ENCODE data around the gene MYLK.
A peak's percentile ranks its signal among the peaks of the same experiment; 100 is the strongest.

The MYLK gene

DNA sequence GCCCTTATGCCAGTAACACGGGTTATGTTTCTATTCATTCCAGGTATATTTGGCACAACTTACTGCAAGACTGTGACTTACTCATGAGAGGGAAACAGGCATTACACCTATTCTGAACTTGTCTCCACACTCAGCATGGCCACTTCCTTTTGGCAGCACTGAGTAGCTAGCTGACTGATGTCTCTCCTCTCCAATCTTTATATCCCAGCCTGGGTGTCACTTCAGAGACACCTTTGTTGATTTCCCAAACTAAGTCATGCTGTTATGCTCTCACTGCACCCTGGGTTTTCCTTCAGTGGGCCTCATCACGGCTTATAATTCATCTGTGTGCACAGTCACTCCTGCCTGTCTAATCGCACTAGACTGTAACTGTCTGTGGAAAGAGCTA is 114.8 kb downstream of the MYLK start:
- no peak for DNase-seq (ENCODE audit: low read depth)

DNA sequence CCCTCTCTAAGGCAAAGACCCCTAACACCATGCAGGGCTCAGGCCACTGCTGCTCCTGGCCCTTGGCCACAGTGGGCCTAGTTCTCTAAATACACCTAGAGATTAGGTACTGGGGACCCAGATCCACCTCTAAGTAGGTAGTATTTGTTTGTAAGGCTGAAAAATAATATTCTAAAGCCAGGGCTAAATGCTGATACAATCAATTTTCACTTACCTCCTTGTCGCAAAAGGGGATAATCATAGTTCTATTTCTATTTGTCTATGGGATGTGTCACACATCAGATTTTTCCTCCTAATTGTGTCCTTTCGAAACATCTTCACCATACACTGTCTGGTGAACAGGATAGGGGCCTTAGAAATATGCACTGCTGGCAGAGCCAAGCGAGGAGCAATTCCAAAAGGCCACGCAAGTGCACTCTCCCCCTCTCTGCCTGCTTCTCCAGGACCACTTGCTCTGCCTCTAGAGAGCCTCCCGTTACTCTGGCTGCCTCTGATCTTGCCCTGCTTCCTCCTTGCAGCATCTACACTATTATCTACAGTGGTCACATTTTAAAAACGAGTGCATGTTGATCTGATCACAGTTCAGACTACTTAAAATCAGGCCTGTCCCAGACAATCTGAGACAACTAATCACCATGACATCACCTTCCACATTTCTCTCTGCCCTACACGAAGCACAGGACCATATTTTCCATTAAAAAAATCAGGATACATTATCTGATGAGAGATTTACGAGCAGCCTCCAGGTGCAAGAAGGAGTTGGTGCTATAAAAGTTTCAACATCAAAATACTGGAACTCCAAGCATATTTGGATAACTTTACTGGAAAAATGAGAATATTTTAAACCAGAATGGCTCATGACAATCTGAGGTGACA is 115.4 kb downstream of the MYLK start:
- no peak for DNase-seq (ENCODE audit: low read depth)

DNA sequence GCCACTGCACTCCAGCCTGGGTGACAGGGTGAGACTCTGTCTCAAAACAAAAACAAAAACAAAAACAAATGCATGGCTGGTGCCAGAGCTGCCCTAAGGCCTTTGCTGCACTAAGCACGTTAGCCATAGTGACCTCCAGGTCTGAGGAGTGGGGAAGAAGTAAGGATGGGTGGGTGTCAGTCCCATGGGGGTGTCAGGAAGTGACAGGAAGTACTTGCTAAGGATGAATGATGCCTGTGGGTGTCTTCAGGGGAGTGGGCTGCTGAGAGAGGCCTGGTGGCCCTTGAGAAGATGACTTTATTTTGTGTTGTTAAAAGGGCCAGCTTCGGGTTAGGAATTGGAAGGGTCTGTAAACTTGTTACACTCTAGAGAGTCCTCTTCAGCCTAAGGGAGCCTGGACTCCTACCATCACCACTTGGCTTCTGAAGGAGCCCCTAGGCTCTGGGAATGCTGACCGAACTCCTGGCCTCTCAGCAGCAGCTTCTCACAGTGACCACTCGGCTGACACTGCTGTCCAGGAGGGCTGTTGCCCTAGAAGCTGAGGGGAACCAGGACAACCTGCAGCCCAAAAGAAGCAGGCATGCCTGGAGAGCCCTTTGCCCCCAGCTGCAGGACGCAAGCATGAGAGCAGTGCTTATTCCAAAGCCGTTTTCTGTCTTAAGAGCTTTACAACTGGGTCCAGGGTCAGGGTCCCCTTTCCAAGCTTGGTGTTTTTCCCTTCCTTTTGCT is 116.4 kb downstream of the MYLK start:
- no peak for DNase-seq (ENCODE audit: low read depth)

DNA sequence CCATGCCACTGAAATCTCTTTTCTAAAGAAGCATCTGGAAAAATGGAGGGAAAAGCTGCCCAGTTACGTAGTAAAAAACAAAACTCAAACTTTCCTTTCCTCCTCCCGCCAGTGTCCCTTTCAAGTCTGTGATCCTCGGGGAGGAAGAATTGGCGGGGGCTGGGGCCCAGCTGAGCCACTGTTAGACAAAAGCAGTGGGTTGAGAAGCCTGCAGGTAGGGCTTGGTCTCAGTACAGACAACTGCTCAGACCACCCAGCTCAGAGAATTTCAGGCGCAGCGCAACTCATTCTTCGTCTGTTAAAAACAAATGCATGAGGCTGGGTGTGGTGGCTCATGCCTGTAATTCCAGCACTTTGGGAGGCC is 117.1 kb downstream of the MYLK start:
- DNase-seq (ENCODE audit: low read depth): no peak

DNA sequence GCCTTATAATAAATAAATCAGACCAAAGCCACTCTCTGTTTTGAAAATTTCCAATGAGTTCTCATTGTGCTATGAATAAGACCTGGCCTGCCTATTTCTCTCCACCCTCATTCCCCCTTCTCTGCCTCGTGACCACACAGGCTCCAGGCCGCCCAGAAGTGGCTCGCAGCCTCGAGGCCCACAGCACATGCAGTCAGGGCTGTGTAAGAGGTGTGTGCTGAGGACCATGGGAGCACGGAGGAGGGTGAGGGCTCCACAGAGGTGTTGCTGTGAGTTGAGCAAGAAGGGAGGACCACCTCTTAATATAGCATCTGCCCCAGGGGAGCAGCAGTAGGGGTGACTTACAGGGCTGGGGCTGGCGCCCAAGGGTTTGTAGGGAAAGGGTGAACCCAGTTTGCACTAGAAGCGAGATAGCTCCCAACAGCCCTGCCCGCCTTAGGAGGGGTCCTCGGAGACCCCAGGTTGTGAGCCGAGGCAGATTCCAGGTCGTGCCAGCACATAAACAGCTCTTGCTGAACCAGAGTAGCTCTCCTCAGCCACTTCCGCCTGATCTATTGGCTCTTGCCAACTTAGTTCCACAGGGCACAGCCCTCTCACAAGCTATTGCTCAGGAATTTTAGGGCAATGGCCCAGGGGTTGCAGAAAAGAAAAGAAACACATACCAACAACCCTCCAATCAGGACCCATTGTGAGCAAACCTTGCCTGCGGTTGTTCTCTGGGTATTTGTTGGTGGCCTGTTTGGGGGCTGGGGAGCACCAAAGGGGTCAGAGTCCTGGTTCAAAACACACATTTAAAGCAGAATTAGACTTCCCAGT is 117.7 kb downstream of the MYLK start:
- DNase-seq (ENCODE audit: low read depth): no peak

DNA sequence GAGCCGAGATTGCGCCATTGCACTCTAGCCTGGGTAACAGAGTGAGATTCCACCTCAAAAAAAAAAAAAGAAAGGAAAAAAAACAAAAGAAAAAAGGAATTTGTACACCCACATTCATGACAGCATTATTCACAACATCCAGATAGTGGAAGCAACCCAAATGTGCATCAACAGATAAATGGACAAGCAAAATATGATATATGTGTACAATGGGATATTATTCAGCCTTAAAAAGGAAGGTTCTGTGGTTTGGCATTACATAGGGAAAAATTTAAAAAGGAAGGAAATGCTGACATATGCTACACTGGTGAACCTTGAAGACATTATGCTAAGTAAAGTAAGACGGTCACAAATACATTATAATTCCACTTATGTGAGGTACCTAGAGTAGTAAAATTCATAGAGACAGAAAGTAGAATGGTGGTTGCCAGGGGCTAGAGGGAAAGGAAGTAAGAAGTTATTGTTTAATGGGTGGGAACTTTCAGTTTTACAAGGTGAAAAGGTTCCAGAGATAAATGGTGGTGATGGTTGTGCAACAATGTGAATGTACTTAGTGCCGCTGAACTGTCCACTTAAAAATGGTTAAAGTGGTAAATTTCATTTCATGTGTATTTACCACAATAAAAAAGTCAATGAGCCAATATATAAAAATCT is 118.5 kb downstream of the MYLK start:
- no peak for DNase-seq (ENCODE audit: low read depth)

DNA sequence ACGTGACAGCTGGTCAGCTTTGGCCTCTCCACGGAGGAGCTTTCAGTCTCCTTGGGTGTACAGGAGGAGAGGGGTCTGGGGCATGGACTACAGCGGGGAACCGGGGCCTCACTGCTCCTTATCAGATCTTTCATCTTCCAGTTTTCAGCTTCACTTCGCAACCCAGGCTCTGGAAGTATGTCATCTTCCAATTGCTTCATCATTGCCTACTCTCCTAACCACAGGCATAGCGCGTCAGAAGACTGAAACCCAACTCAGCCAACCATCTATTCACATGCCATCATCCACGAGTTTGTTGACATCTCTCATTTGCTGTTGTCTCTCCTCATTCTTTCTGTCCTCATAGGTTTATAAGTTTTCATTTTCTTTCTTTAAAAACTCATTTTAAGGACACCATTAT is 119.5 kb downstream of the MYLK start:
- no peak for DNase-seq (ENCODE audit: low read depth)

DNA sequence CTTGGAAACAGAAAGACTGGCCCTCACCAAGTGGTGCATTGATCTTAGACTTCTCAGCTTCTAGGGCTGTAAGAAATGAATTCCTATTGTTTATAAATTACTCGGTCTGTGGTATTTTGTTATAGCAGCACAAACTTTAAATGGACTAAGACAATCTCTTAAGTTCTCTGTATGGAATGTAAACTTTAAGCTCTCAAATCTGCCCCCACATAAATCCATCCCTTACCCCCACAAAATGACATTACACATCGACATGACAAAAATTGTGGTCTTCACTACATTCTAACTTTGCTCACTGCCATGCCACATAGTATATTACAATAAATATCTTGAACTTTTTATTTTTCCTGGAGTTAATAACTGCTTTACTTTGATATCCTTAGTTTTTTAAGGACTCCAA is 121.3 kb downstream of the MYLK start:
- DNase-seq (ENCODE audit: low read depth): no peak

DNA sequence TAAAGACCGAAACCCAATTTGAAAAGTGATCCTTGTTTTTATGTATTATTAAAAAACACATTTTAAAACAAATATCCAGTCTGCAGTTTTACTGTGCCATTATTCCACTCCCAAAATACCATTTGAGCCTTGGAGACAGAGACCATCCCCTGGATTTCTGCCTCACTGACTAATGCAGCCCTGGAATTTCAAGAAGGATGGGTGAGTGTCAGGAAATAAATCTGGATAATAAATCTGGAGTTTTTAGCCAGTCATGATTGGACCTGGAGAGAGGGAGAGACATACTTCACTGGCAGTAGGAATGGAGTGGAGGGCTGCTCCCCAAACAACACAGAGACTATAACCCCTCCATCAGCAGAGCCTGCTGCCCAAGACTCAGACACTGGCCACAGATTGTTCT is 123.3 kb downstream of the MYLK start:
- DNase-seq (ENCODE audit: low read depth): no peak

DNA sequence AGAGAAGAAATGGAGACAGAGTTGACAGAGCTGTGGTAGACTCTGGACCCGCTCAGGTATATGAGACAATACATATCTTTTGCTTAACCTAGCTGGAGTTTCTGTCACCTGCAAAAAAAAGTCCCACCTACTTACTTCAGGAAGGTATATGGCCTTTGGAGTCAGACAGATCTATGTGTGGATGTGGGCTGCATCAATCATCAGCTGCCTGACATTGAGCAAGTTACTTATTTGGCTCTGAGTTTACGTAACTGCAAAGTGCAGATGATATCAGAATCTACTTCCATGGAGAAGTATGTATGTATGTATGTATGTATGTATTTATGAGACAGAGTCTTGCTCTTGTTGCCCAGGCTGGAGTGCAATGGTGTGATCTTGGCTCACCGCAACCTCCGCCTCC is 124.3 kb downstream of the MYLK start:
- no peak for DNase-seq (ENCODE audit: low read depth)

DNA sequence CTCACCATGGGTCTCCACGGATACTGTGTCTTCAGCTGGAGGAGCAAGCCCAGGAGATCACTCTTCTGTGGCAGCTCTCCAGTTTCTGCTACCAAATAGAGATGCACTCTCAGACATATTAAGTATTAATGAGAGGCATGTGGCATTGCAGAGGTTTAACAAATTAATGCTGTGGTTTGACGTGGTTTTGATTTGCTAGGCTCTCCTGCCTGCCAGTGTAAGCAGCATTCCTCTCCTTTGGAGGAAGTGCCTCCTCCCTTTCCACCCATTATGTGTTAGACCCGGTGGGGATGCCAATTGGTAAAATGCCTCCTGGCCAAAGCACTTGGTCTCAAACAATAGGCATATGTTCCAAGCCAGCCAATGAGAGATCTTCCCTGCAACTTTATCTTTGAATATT is 124.8 kb downstream of the MYLK start:
- no peak for DNase-seq (ENCODE audit: low read depth)

DNA sequence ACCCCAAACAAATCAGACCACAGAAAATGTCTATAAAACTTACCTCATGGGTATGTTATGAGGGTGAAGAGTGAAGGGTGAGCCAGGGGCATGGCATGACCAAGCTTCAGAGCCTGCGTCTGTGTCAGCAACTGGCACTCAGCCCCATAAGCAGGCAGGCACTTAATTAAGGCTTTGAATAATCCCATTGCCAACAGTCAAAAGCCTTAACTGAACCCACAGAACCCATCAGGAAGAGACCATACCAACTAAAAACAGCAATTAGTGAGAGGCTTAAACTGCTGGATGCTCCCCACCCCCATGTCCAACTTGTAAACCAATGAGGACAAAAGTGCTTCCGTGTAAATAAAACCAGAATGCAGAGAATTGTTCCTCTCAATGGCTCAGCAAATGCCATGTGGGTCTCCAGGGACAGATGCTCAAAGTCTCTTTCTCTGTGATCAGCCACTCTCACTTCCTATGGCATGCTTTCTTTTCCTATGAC is 126.0 kb downstream of the MYLK start:
- DNase-seq (ENCODE audit: low read depth): peak; percentile 65

DNA sequence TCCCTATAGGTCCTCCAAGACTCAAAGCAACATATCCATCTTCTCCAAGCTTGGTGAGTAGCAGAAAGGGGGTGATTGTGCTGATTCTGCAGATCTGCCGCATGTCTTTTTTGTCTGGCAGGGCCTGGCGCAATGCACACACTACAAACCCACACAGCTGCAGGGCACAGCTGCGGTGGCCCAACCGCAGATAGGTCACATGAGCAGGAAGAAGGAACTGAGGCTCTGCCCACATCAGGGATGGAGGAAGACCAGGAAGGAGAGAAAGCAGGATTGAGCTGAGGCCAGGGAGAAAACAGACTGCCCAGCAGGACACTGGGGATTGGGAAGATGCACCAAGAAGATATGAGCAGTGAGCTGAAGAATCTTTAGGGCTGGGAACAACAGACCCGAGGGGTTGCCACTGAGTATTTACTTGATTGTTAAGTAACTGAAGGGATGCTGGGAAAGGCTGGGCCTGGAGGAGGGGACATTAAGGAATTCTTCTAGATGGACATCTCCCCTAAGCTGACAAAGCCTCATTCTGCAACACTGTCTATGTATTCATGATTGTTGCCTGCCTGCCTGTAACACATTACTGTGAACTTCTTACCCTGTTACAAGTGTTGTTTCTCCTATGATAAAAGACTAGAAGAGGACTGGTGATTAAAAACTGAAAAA is 126.7 kb downstream of the MYLK start:
- DNase-seq (ENCODE audit: low read depth): no peak

DNA sequence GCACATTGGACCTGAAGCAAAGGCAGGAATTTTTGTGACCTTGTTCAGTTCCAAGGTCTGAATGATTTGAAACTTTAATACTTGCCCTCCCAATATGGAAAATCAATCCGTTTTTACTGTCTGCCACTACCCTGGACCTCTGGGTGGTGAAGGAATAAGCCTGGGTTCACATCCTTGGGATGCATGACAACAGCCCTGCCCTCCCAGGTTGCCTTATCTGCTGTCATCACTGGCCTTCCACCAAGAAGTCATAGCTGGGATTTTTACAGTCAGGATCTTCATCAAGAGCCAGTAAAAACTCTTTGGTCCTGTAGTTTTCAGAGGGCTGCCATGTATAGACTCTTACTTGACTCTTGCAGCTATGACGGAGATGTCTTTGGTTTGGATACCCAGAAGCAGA is 128.6 kb downstream of the MYLK start:
- no peak for DNase-seq (ENCODE audit: low read depth)

DNA sequence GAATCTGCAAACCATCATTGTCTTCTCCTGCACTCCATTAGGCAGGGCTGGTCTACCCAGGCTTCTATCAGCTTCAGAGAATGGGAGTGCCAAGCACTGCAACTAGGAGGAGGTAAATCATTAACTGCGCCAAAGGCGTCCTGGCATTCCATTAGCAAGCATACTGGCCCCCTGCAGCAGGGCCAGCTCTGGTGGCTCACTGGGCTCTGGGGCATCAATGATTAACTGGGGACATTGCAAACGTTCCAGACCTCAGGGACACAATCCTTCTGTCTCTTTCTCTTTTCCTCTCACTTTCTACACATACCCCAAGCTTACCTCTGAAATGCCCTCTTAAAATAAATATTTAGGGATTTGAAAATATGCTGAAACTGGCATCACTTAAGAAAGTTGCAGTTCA is 129.0 kb downstream of the MYLK start:
- no peak for DNase-seq (ENCODE audit: low read depth)

DNA sequence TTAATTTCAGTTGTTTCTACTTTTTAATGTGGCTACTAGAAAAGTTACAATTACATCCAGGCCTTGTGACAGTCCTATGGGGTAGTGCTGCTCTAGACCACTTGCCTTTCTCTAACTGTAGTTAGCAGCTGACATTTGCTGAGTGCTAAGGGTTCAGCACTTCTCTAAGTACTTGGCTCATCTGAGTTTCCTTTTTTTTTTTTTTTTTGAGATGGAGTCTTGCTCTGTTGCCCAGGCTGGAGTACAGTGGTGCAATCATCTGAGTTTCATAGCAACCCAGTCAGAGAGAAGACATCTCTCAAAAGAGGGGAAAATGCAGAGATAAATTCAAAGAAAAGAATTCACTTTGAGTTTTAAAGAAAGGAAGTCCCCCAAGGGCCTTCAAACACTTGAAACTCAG is 130.8 kb downstream of the MYLK start:
- no peak for DNase-seq (ENCODE audit: low read depth)

DNA sequence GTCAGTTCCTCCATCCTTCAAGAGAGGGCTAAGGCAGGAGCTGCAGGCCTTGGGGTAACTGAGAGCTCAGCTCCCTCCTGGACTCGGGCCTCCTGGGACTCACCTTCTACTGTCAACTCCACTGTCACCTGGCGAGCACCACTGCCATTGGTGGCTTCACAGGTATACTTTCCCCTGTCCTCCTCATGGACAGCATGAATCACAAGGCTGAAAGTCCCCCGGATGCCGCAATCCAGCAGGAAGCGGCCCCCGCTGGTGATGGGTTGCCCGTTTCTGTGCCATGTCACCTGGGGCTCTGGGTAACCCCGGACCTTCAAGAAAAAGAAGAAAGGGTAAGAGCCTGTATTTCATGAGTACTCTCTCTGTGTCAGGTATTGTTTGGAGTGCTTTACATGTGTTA is 131.9 kb downstream of the MYLK start:
- DNase-seq (ENCODE audit: low read depth): no peak

DNA sequence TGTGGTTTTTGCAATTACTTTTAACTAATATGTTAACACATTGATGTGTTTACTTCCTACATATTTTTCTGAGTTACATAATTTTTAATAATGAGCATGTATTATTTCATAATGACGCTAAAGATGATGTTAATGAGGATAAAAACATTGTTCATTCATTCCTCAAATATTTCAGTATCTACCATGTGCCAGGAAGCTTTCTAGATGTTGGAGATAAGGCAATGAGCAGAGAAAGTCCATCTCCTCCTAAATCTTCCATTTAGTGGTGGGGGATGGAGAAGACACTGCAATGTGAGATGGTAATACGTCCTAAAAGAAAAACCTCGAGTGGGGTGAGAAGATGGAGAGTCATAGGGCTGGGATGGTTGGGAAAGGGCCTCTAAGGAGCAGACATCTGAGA is 132.7 kb downstream of the MYLK start:
- no peak for DNase-seq (ENCODE audit: low read depth)

DNA sequence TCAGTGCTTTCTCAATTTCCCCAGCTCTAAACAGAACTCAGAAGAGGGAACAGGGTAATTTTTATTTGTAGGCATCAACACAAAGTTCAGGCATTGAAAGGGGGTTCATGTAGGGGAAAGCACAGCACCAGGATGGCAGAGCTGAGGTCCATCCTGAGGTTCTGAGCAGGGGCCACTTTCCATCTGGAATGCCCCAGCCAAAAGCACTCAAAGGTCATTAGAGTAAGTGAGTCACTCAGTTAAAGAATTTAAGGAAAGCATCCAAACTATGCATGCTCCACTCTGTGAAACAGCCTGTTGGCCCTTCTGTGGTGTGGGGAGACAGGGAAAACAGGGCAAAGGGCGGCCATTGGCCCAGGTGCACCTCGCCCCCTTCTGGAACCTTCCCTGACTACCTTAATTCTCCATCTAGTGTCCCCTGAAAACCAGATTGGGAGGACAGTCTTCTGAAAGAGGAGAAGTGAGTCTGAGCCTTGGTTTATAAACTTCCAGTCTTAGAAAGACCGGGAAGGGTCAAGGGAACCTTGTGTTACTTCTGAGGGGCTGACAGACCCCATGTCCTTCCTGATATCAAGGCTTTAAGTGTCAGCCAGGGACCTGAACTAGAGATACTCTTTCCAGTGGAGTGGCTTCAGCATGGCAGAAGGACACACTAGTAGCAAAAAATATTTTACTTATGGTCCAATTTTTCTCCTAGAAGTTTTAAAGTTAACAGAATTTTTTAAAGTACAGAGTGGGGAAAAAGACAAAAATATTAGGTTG is 133.3 kb downstream of the MYLK start:
- peak; percentile 61 for DNase-seq (ENCODE audit: low read depth)

DNA sequence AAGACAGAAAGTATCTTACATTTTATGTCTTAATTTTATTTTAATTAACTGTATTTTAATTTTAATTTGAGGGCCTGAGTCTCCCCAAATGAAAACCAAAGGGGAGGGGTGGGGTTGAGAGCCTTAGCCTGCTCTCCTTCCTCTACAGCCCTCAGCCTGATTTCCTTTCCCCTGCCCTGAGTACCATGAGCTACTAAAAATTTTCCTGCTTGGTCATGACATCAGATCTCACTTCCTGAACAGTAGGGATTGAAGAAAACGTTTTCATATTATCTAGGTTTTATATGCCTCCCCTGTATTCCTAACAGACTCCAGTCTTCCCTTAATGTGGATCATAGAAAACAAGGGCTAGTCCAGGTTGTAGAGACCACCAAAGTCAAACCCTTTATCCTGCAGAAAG is 133.9 kb downstream of the MYLK start:
- no peak for DNase-seq (ENCODE audit: low read depth)

DNA sequence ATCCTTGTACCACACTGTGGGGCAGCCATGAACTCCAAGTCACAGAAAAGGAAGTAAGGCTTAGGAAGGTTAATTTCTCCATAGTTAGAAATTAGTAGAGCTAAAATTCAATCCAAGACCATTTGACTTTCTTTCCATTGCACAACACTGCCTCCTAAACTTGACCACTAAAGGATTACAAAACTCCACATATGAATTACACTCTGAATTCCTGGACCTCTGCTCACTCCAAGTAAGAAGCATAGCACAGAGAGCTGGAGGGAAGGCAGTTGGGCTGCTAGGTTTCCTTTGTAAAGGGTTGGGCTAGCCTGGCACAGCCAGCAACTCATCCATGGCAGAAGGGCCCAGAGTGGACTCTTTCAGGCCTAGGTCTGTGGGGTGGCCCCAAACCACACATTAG is 134.4 kb downstream of the MYLK start:
- DNase-seq (ENCODE audit: low read depth): peak; percentile 92
